Activated CD4-positive, alpha-beta T cell treated with anti-CD3 and anti-CD28 coated beads, Interleukin-10, Interleukin-2, amounts not matched to agents 100 ng/mL and 50 ng/mL, durations not matched to agents 16 hours and 8 hours (primary cell): ENCODE measurements around the gene PLCG2.
"Not testable (repeated sequence)": the region's sequence is repeated elsewhere in the genome, so short reads cannot be mapped to it uniquely, and the experiment has no call there.

Experiments used
- DNase-seq: peaks from one replicate; pipeline ENCODE4 v3.0.0-alpha.2; 2020

The PLCG2 gene

GRCh38 chr16:81946206-81946605, 167.1 kb downstream of the PLCG2 start:
- no peak for DNase-seq

DNA sequence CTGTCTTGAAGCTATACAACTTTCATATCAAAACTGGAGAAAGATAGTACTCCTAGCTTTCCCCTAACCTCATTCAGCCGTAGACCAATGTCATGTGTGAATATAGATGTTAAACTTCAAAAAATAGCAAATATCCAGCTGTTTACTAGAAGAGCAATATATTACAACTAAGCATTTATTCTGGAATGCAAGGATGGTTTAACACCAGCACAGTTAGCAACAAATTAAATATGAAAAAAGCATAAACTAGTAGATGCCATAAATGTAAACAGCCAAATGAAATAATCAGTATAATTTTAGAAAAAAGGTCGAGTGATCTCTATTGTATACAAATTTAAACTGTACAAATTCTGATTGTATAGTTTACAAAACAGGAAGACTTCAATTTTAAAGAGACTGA, 172.5 kb downstream of the PLCG2 start:
- DNase-seq = no peak

DNA sequence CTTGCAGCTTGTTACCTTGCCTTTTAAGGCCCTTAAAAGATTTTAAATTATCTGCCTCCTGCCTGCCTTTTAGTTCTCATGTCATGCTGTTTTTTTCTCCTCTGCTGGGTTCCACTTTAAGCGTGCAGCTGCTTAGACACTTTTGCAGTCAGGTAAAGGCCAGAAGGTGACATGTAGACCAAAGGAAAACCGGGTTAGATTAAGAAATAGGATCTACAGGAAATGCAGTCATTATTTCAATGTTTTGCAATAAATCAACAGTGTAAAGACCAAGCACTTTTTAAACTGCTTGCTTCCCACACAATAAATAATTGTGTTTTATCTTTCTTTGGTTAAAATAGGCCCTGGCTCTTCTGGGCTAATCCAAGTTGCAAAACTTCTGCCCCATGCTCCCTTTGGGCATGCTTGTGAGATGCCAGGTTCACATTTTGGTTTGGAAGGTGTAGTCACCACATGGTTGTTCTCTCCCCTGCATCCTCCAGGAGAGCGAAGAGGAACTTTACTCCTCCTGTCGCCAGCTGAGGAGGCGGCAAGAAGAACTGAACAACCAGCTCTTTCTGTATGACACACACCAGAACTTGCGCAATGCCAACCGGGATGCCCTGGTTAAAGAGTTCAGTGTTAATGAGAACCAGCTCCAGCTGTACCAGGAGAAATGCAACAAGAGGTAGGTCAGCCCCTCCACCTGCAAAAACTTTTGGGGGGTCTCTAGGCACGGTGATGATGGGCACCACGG, 177.3 kb downstream of the PLCG2 start:
- DNase-seq = no peak

- DNase-seq = no peak
Measured at GRCh38 chr16:81964808-81965207, 185.7 kb downstream of the PLCG2 start.

DNA sequence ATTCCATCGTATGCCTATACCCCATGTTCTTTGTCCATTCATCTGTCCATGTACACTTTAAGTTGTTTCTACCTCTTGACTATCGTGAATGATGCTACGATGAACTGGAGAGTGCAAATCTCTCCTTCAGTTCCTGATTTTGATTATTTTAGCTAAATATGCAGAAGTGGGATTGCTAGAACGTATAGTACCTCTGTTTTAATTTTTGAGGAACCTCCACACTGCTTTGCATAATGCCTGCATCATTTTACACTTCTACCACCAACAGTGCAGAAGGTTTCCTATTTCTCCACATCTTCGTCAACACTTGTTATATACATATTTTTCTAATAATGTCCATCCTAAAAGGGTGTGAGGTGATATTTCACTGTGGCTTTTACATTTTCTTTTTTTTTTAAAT, 188.3 kb downstream of the PLCG2 start:
- DNase-seq = no peak

DNA sequence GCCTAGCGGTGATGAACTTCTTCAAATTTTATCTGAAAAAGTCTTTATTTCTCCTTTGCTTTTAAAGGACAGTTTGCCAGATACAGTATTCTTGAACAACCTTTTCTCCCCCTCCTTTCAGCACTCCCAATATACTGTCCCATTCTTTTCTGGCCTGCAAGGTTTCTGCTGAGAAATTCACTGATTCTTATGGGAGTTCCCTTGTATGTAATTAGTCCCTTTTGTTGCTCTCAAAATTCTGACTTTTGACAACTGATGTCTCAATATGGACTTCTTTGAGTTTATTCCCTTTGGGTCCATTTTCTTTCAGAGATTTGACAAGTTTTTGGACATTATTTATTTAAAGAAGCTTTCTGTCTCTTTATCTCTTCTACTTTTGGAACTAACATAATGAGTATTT, 192.8 kb downstream of the PLCG2 start:
- no peak for DNase-seq

GRCh38 chr16:81973737-81974136, 194.6 kb downstream of the PLCG2 start:
- DNase-seq = no peak

- no peak for DNase-seq
Measured at GRCh38 chr16:81975637-81976036, 196.5 kb downstream of the PLCG2 start.

DNA sequence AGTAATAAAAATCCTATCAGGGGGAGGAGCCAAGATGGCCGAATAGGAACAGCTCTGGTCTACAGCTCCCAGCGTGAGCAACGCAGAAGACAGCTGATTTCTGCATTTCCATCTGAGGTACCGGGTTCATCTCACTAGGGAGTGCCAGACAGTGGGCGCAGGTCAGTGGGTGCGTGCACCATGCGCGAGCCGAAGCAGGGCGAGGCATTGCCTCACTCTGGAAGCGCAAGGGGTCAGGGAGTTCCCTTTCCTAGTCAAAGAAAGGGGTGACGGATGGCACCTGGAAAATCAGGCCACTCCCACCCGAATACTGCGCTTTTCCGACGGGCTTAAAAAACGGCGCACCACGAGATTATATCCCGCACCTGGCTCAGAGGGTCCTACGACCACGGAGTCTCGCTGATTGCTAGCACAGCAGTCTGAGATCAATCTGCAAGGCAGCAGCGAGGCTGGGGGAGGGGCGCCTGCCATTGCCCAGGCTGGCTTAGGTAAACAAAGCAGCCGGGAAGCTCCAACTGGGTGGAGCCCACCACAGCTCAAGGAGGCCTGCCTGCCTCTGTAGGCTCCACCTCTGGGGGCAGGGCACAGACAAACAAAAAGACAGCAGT, 198.3 kb downstream of the PLCG2 start:
- not testable (repeated sequence) for DNase-seq

DNA sequence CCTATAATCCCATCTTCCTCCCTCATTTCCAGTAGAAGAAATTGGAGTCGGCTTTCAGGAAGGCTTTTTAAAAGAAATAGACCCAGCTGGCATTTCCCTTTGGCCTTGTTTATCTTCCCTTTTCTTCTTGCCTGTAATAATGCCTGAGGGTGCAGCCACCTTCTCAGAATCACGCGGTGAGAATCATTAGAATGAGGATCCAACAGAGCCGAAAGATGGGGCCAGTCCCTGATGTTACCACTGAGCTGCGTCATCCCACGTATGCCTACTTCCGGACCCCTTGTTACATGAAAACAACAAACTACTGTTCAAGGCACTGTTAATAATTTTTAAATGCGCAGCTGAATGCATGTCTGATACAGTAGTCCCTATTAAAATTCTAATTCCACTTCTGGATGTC, 208.0 kb downstream of the PLCG2 start:
- no peak for DNase-seq

GRCh38 chr16:81987706-81988105, 208.6 kb downstream of the PLCG2 start:
- DNase-seq = no peak

GRCh38 chr16:81992859-81993258, 213.8 kb downstream of the PLCG2 start:
- DNase-seq = no peak

- DNase-seq = no peak
Measured at GRCh38 chr16:81994485-81994884, 215.4 kb downstream of the PLCG2 start.

- DNase-seq = no peak
Measured at GRCh38 chr16:81995651-81996050, 216.6 kb downstream of the PLCG2 start.

GRCh38 chr16:81996664-81997509, 217.8 kb downstream of the PLCG2 start:
- no peak for DNase-seq

DNA sequence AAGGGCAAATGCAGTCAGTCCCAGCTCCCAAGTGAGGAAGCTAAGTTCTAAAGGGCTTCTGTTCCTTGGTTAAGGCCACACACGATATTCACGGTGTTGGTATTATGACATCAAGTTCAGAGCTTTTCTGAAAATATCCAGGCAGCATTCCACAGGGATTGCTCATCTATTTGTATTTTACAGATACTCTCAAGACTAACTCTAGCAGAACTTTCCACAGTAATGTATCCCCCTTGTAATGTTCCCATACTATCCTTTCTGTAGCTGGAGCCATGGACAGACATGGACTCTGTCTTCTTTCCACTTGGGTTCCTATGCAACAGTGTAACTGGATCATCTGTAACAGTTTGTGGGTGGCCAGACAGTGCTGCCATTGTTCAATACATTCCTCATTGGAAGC, 218.6 kb downstream of the PLCG2 start:
- no peak for DNase-seq

DNA sequence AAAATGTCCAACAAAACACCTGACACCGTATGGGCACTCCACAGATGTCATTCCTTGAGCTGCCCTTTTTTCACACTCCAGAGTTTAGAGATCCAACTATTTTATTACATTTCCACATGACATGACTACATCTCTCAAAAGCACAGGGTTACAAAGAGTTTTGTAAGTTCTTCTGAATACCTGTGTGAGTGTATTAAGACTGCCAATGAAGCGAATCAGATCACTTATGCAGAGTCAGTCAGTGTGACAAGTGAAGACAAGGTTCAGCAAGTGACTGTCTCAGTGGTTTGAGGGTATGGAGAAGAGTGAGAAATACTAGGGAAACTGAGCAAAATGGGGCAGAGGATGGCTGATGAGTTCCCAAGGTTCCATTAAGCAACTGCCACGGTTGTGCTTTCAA, 223.7 kb downstream of the PLCG2 start:
- no peak for DNase-seq

DNA sequence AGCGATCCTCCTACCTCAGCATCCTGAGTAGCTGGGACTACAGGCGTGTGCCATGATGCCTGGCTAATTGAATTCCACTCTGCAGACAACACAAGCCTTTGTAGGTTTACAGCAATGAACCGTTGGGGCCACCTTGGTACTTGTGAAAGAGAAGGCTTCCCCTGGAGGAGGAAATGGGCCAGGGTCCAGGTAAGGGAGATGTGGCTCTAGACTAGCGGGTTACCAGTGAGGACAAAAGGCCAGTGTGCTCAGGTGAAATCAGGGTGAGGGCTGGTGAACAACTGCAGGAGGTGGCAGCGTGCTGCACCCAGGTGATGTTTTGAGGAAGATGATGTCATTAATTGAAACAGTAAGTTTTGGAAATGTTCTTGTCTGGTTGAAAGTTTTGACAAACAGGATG, 225.5 kb downstream of the PLCG2 start:
- DNase-seq = no peak

DNA sequence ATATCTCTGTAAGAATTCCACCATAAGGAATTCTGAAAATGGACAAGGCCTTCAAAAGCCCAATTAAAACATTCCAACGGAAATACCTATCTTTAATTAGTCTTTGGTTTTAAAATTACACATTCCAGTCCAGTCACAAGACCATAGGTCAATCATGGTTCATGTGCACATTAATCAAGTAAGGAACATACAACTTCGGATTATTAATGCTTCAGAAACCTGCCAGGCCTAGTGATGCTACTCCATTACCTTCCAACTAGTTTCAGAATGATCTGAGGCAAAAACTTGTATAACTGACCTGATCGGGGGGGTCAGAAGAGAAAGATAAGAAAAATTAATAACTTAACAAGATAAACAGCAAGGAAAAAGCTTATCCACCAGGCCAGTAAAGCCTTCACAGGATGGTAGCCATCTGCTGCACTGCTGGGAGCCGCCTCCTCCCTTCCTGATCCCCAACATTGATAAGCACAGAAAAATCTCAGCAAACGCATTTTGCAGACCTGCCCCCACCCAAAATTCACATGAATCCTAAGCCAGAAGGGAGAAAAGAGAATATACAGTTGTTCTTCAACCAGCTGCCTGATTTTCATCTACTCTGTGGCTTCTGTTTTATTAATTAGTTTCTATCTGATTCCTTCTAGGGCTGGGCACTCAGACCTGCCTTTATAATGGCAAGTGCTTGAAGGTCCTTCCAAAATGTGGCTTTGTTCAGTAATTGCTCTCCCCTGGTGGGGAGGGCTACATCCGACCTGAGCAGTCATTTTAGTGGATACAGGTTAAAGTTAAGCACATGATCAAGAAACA, 226.1 kb downstream of the PLCG2 start:
- DNase-seq = no peak

- no peak for DNase-seq
Measured at GRCh38 chr16:82006036-82006435, 226.9 kb downstream of the PLCG2 start.

DNA sequence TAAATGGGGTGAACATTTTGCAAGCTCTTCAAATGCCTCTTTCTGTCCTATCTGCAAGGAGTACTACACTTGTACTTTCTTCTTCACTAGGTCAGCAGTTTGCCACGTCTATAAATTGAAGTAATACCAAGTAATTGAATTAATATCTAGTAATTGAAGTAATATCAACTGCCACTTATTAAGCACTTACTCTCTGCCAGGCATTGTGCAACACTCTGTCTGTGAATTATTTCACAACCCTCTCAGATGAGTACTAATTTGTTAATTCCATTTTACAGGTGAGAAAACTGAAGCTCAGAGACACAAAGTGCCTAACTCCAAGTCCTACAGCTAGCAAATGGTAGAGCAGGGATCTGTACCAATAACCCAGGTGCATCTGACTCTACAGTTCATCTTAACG, 228.1 kb downstream of the PLCG2 start:
- no peak for DNase-seq

- no peak for DNase-seq
Measured at GRCh38 chr16:82008957-82009592, 230.0 kb downstream of the PLCG2 start.

DNA sequence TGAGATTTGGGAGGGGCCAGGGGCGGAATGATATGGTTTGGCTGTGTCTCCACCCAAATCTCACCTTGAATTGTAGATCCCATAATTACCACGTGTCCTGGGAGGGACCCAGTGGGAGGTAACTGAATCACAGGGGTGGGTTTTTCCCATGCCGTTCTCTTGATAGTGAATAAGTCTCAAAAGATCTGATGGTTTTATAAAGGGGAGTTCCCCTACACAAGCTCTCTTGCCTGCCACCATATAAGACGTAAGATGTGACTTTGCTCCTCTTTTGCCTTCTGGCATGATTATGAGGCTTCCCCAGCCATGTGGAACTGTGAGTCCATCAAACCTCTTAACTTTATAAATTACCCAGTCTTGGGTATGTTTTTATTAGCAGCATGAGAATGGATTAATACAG, 230.7 kb downstream of the PLCG2 start:
- not testable (repeated sequence) for DNase-seq
